Stimulated activated effector memory CD8-positive, alpha-beta T cell treated with anti-CD3 and anti-CD28 coated beads, Interleukin-12 subunit alpha, Interleukin-12 subunit beta, amount 100 ng/mL, for 72 hours (primary cell): Measurements from ENCODE around the gene CEACAM20.
"Not testable (repeated sequence)": the region's sequence is repeated elsewhere in the genome, so short reads cannot be mapped to it uniquely, and the experiment has no call there.

ENCODE experiments used
- ATAC-seq: fragments of 150-1000 bp; cut with Tn5 transposase; 2 replicates; pipeline ENCODE4 v1.10.0; 2021
- DNase-seq, 2 donors: peaks; one replicate each; pipeline ENCODE4 v3.0.0; 2021 to 2022; ENCODE audit warnings: low spot score in 2 of 2
- H3K27ac Mint-ChIP-seq: one replicate; pipeline ENCODE4 v1.8.0; 2022; ENCODE audit warnings: mild to moderate bottlenecking, mixed read lengths
- H3K36me3 Mint-ChIP-seq: one replicate; pipeline ENCODE4 v1.8.0; 2022; ENCODE audit warnings: mild to moderate bottlenecking, mixed read lengths
- H3K4me1 Mint-ChIP-seq: one replicate; pipeline ENCODE4 v1.8.0; 2022; ENCODE audit warnings: mixed read lengths
- H3K4me3 Mint-ChIP-seq: one replicate; pipeline ENCODE4 v1.8.0; 2022; ENCODE audit warnings: mild to moderate bottlenecking, mixed read lengths
- H3K9me3 Mint-ChIP-seq: one replicate; pipeline ENCODE4 v1.8.0; 2022; ENCODE audit warnings: mixed read lengths

Gene CEACAM20

GRCh38 chr19:44462600-44463286 is 66.7 kb downstream of the CEACAM20 start:
- not testable (repeated sequence) for ATAC-seq, H3K4me1 Mint-ChIP-seq, DNase-seq, H3K27ac Mint-ChIP-seq, H3K36me3 Mint-ChIP-seq, H3K4me3 Mint-ChIP-seq
- H3K9me3 Mint-ChIP-seq = peaks cover 34% of the 10 kb centered on the region
